ENCODE measurements around the gene RAB21. TPM values are rescaled to one million over a fixed set of nuclear protein-coding genes. Genes with fewer than 3 reads are reported as not detected.

RAB21 gene
- total and polyA plus RNA-seq, 2 of the 13 experiments (the other 11 are each of a cell fraction or from before 2014, with no cell fraction given) = 4.4 to 50.9 TPM

GRCh38 chr12:71731439-71732356, 23.0 kb upstream of the RAB21 start (continued):
- TF ChIP-seq DNMT1 (CRISPR knock-in tag; IDR thresholded peaks at IDR 0.05) = peak; percentile 21; the same call in 1 of the 2 replicates
- no peak for TF ChIP-seq DZIP1 (CRISPR knock-in tag; IDR thresholded peaks at IDR 0.05)
- no peak for TF ChIP-seq ZFP37 (CRISPR knock-in tag; IDR thresholded peaks at IDR 0.05; ENCODE audit: borderline replicate concordance)
- TF ChIP-seq ZXDC (CRISPR knock-in tag; IDR thresholded peaks at IDR 0.05) = no peak
- TF ChIP-seq ISL2 (CRISPR knock-in tag; IDR thresholded peaks at IDR 0.05) = no peak
- TF ChIP-seq ZNF326 (CRISPR knock-in tag; IDR thresholded peaks at IDR 0.05; ENCODE audit: borderline replicate concordance) = no peak
- TF ChIP-seq ZNF160 (CRISPR knock-in tag; IDR thresholded peaks at IDR 0.05) = no peak
- TF ChIP-seq AHR (CRISPR knock-in tag; IDR thresholded peaks at IDR 0.05) = 0 out of 2 replicates have a peak, but pooled peaks have one; percentile 48
- no peak for TF ChIP-seq DMAP1 (CRISPR knock-in tag; IDR thresholded peaks at IDR 0.05)
- no peak for TF ChIP-seq GMEB2 (CRISPR knock-in tag; IDR thresholded peaks at IDR 0.05; ENCODE audit: low read depth)
- TF ChIP-seq RBAK (CRISPR knock-in tag; IDR thresholded peaks at IDR 0.05) = no peak
- TF ChIP-seq ZNF180 (CRISPR knock-in tag; IDR thresholded peaks at IDR 0.05; ENCODE audit: borderline replicate concordance, low read depth) = no peak
- no peak for TF ChIP-seq ZBTB20 (CRISPR knock-in tag; IDR thresholded peaks at IDR 0.05; ENCODE audit: borderline replicate concordance, low read depth)
- no peak; the same call in 1 of the 2 replicates for TF ChIP-seq SALL1 (CRISPR knock-in tag; IDR thresholded peaks at IDR 0.05)
- no peak for TF ChIP-seq ZBTB34 (CRISPR knock-in tag; IDR thresholded peaks at IDR 0.05)
- 0 out of 2 replicates have a peak, but pooled peaks have one; percentile 32 for TF ChIP-seq ELF3 (CRISPR knock-in tag; IDR thresholded peaks at IDR 0.05)
- no peak for TF ChIP-seq ARHGAP35 (CRISPR knock-in tag; IDR thresholded peaks at IDR 0.05; ENCODE audit: borderline replicate concordance)
- no peak; the same call in 1 of the 2 replicates for TF ChIP-seq GMEB1 (CRISPR knock-in tag; IDR thresholded peaks at IDR 0.05; ENCODE audit: borderline replicate concordance)

Data from HepG2 (cell line).